CD1c-positive myeloid dendritic cell (primary cell): ENCODE results near the gene FAP.
A peak's percentile ranks its signal among the peaks of the same experiment; 100 is the strongest.

Experiments used
- DNase-seq: peaks from one replicate; pipeline ENCODE4 v3.0.0-alpha.2; 2016; ENCODE audit errors: extremely low spot score

Gene FAP

GRCh38 chr2:162185541-162186232, 57.6 kb downstream of the FAP start:
- no peak for DNase-seq

GRCh38 chr2:162184821-162185450, 58.3 kb downstream of the FAP start:
- DNase-seq = no peak

GRCh38 chr2:162184359-162184758, 58.9 kb downstream of the FAP start:
- no peak for DNase-seq

- DNase-seq = no peak
Measured at GRCh38 chr2:162182395-162182794, 60.9 kb downstream of the FAP start.

GRCh38 chr2:162177301-162177700, 65.9 kb downstream of the FAP start:
- DNase-seq = no peak

GRCh38 chr2:162175714-162176113, 67.5 kb downstream of the FAP start:
- no peak for DNase-seq

GRCh38 chr2:162174746-162175145, 68.5 kb downstream of the FAP start:
- DNase-seq = no peak

- no peak for DNase-seq
Measured at GRCh38 chr2:162172802-162173370, 70.4 kb downstream of the FAP start.

- DNase-seq = no peak
Measured at GRCh38 chr2:162166745-162167144, 76.5 kb downstream of the FAP start.

GRCh38 chr2:162166174-162166573, 77.1 kb downstream of the FAP start:
- DNase-seq = no peak

GRCh38 chr2:162164802-162165201, 78.4 kb downstream of the FAP start:
- no peak for DNase-seq

- DNase-seq = no peak
Measured at GRCh38 chr2:162159446-162159845, 83.8 kb downstream of the FAP start.

- no peak for DNase-seq
Measured at GRCh38 chr2:162156149-162156548, 87.1 kb downstream of the FAP start.

- DNase-seq = no peak
Measured at GRCh38 chr2:162155093-162155492, 88.2 kb downstream of the FAP start.

- peak; percentile 65 for DNase-seq
Measured at GRCh38 chr2:162153608-162154224, 89.5 kb downstream of the FAP start.

- no peak for DNase-seq
Measured at GRCh38 chr2:162152147-162152546, 91.1 kb downstream of the FAP start, which contains the start of gene GCG. Gene GCG, minus strand, starts transcription at chr2:162152247. Its CDS starts 3,069 bp downstream, at chr2:162149178.

GRCh38 chr2:162149940-162150339, 93.3 kb downstream of the FAP start:
- no peak for DNase-seq

- no peak for DNase-seq
Measured at GRCh38 chr2:162149466-162149865, 93.8 kb downstream of the FAP start.

GRCh38 chr2:162148956-162149355, 94.3 kb downstream of the FAP start:
- DNase-seq = no peak

GRCh38 chr2:162143969-162144368, 99.3 kb downstream of the FAP start:
- DNase-seq = no peak

GRCh38 chr2:162138310-162138709, 104.9 kb downstream of the FAP start:
- DNase-seq = no peak

- no peak for DNase-seq
Measured at GRCh38 chr2:162127422-162127821, 115.8 kb downstream of the FAP start.

GRCh38 chr2:162126527-162126926, 116.7 kb downstream of the FAP start:
- peak; percentile 4 for DNase-seq
